ENCODE measurements around the gene DHPS.
"Not testable (repeated sequence)": the region's sequence is repeated elsewhere in the genome, so short reads cannot be mapped to it uniquely, and the experiment has no call there.

Gene DHPS

DNA sequence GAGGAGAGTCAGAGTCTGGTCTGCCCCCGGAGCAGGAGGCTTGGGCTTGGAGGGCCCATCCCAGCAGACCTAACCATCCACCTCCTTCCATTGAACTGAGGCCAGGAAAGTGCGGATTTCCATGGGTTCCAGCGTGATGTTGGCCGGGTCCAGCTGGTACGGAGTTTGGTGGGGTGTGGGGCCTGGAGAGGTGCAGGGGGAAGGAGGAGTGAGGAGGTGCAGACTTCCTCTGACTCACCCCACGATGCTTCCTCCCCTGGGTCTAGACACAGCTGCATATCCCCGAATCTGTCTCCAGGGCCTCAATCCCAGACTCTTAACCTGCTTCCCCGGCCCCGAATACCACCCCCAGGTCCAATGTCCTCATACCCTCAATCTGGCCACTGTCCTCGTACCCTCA lies 35.1 kb downstream of the DHPS start:
- DNase-seq (ENCODE audit: low read depth) = no peak

DNA sequence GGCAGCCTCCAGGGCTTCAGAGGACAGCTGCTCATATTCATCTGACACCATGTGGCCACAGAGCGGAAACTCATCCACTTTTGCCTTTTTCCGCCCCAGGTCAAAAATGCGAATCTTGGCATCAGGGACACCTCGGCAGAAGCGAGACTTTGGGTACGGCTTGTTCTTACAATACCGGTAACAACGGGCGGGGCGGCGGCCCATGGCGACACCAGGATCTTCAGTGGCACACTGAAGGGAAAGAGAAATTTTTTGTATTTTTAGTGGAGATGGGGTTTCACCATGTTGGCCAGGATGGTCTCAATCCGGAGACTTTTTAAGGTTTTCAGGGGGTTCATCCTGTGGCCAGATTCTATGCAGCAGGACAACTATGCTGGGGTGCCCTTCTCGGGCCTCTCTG lies 38.0 kb downstream of the DHPS start:
- DNase-seq (ENCODE audit: low read depth) = not testable (repeated sequence)

DNA sequence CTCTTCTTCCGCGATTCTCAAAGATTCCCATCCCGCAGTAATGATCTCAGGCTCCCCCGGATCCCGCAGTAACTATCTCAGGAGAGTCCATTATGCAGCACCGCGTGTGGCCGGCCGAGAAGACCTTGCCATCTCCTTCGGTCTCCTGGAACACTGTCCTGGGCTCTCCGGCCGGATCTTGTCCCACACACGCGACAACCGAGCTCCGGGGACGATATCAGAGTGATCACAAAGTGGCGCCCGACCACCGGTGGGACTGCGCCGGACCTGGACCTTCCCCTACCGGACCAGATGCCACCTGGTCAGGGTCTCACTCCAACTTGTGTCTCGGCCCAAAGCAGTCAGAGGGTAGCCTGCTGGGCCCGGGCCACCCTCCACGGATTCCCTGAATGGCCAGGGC lies 39.2 kb downstream of the DHPS start:
- DNase-seq (ENCODE audit: low read depth) = no peak

DNA sequence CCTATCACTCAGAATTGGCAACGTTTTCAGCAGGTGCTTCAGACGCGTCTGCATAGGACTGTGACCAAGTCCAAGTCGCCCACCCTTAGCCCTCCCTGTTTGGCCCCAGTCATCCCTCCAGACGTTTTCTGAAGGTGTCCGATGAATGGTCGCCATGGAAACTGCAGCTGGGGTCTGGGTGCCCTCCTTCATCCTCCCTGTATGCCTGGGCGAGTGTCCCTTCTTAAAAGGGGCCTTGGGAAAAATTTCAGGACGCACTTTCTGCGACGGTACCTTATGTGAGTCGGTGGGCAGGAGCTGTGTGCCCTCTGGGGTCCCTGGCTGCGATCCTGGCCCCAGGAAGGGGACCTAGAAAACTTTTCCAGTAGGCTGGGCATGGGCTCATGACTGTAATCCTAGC lies 40.2 kb downstream of the DHPS start:
- DNase-seq (ENCODE audit: low read depth) = no peak

DNA sequence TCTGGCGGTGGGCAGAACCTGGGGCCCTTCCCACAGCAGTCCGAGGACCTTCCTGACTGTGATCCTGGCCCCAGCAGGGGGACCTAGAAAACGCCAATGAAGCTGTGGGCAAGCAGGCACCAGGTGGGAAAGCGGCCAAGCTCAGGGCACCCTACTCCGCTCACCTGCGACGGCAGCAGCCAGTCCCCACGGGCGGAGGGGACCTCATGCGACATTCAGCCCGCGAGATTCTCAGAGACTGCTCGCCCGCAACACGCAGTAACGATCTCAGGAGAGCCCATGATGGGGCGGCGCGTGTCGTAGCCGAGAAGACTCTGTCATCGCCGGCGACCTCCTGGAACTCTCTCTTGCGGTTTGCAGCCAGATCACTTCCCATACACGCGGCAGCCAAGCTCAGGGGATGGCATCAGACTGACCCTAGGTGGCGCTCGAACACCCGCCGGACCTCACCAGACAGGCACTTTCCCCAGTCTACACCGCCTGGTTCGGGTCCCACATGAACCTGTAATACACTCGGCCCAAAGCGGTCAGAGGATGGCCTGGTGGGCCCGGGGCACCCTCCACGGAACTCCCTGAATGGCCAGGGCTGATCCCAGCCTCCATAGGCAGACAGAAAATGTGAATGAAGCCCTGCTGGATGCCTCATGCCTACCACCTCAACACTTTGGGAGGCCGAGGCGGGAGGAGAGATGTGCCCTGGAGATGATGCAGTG lies 41.6 kb downstream of the DHPS start:
- DNase-seq (ENCODE audit: low read depth) = no peak

DNA sequence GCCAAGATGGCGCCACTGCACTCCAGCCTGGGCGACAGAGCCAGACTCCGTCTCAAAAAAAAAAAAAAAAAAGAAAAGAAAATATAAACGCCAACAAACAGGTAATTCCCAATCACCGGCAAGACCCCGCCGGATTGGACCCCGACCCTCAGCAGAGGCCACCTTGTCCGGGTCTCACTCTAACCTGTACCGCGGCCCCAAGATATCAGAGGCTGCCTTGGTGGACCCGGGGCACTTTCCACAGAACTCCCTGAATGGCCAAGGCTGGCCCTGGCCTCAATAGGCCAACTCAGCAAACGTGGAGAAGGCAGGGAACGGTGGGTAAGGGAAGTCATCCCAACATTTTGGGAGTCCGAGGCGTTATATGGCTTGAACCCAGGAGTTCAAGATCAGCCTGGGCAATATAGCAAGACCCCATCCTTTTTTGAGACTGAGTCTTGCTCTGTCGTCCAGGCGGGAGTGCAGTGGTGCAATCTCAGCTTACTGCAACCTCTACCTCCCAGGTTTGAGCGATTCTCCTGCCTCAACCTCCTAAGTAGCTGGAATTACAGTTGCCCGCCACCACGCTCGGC lies 43.0 kb downstream of the DHPS start:
- DNase-seq (ENCODE audit: low read depth) = no peak

DNA sequence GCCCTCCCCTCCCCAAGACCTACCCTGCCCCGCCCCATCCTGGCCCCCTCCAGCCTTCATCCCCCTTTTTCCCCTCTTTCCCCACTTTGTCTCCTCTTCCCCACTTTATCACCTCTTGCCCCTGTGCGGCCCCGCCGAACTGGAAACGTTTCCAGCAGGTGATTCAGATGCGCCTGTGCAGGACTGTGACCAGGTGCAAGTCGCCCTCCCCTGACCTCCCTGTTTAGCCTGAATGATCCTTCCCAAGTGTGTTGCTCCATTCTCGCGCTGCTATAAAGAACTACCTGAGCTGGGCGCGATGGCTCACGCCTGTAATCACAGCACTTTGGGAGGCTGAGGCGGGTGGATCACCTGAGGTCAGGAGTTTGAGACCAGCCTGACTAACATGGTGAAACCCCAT lies 45.0 kb downstream of the DHPS start:
- DNase-seq (ENCODE audit: low read depth) = no peak

DNA sequence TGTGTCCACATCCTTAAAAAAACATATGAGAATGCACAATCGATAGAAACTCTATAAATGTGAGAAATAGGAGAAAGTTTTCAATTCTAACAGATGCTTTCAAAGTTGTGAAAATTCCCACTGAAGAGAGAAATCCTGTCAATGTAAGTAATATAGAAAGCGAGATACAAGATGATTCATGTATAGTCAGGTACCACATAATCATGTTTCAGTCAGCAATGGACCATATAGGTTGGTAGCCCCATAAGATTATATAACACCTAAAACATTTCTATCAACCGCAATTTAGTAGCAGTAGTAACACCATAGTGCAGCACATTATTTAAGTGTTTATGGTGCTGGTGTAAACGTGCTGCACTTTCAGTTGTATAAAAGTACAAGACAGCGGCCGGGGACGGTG lies 52.5 kb downstream of the DHPS start:
- no peak for DNase-seq (ENCODE audit: low read depth)

DNA sequence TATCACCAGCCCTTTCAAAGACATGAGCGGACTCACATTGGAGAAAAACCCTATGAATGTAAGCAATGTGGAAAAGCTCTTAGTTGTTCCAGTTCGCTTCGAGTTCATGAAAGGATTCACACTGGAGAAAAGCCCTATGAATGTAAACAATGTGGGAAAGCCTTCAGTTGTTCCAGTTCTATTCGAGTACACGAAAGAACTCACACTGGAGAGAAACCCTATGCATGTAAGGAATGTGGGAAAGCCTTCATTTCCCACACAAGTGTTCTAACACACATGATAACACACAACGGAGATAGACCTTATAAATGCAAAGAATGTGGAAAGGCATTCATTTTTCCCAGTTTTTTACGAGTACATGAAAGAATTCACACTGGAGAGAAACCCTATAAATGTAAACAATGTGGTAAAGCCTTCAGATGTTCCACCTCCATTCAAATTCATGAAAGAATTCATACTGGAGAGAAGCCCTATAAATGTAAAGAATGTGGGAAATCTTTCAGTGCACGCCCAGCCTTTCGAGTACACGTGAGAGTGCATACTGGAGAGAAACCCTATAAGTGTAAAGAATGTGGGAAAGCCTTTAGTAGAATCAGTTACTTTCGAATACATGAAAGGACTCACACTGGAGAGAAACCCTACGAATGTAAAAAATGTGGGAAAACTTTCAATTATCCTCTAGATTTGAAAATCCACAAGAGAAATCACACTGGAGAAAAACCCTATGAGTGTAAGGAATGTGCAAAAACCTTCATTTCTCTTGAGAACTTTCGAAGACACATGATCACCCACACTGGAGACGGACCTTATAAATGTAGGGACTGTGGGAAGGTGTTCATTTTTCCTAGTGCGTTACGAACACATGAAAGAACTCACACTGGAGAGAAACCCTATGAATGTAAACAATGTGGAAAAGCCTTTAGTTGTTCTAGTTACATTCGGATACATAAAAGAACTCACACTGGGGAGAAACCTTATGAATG lies 53.3 kb downstream of the DHPS start:
- no peak for DNase-seq (ENCODE audit: low read depth)

DNA sequence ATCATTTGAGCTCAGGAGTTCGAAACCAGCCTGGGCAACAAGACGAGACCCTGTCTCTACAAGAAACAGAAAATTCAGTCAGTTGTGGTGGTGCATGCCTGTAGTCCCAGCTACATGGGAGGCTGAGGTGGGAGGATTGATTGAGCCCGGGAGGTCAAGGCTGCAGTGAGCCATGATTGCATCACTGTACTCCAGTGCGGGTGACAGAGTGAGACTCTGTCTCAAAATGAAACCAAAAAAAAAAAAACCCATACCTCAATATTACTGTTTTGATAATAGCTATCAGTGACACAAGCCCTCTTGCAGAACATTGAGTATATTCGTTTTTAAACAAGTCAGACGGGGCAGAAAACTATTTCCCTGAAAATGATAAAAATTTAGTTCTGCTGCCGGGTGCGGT lies 54.7 kb downstream of the DHPS start:
- no peak for DNase-seq (ENCODE audit: low read depth)

All from HS-27A (cell line).